B cell (primary cell): ENCODE measurements around the gene CCDC124. TPM values are rescaled to one million over a fixed set of nuclear protein-coding genes. Genes with fewer than 3 reads are reported as not detected.

Source experiments
- ATAC-seq: fragments of 200-7000 bp; cut with Tn5 transposase; one replicate; pipeline ENCODE4 v1.10.0; 2021; ENCODE audit warnings: low read depth, mild to moderate bottlenecking, moderate number of reproducible peaks, moderate library complexity
- CTCF ChIA-PET: fragments of 350-600 bp; sonication (Branson Sonifier 250); formaldehyde crosslinking; loops from one replicate; lab custom pipeline; 2021; ENCODE audit warnings: antibody characterized with exemption, inconsistent platforms; lab: Charles Lee
- POLR2A ChIA-PET: fragments of 350-600 bp; sonication (Branson Sonifier 250); formaldehyde crosslinking; loops from one replicate; lab custom pipeline; 2021; ENCODE audit warnings: antibody characterized with exemption; lab: Charles Lee
- DNase-seq: peaks from one replicate; pipeline ENCODE4 v3.0.0; 2013
- H2AFZ ChIP-seq: 2 replicates; pipeline ENCODE4 v1.6.1; 2012; ENCODE audit warnings: mild to moderate bottlenecking, low read depth, low read length; ENCODE audit not compliant: insufficient read depth, poor library complexity, severe bottlenecking
- H3K27ac ChIP-seq, 2 donors: 1 replicate in 1 of 2; 2 replicates in 1 of 2; pipeline ENCODE4 v1.5.1; 2012 to 2013; ENCODE audit warnings: low read length in 2 of 2, mild to moderate bottlenecking in 2 of 2, moderate library complexity in 1 of 2
- H3K27me3 ChIP-seq, 4 experiments: fragments of 200-600 bp in 1 of 4; sonication (generic) in 1 of 4; replicated peaks in 1 of 4; 1 replicate in 2 of 4; 2 replicates in 2 of 4; pipeline versions ENCODE4 v1.6.1 to v1.7.0; 2013 to 2016; ENCODE audit warnings: low read length in 3 of 4, mild to moderate bottlenecking in 2 of 4, mixed read lengths in 1 of 4, moderate library complexity in 1 of 4; ENCODE audit not compliant: insufficient read depth in 4 of 4, control insufficient read depth in 3 of 4; ENCODE audit errors: control extremely low read depth in 1 of 4
- H3K36me3 ChIP-seq, 2 experiments: replicated peaks in 1 of 2; 1 replicate in 1 of 2; 2 replicates in 1 of 2; pipeline versions ENCODE4 v1.6.1 to v1.7.1; 2013; ENCODE audit warnings: low read length in 1 of 2; ENCODE audit not compliant: insufficient read depth in 2 of 2, control insufficient read depth in 1 of 2; ENCODE audit errors: control extremely low read depth in 1 of 2, extremely low read depth in 1 of 2
- H3K4me1 ChIP-seq, 2 donors: fragments of 200-600 bp in 1 of 2; sonication (generic) in 1 of 2; 1 replicate in 1 of 2; 2 replicates in 1 of 2; pipeline versions ENCODE4 v1.5.1 to v1.6.1; 2013 to 2017; ENCODE audit warnings: low read length in 2 of 2; ENCODE audit not compliant: control insufficient read depth in 2 of 2, insufficient read depth in 2 of 2
- H3K4me2 ChIP-seq: replicated peaks from 2 replicates; pipeline ENCODE3; 2012; ENCODE audit warnings: mild to moderate bottlenecking, low read depth, low read length; ENCODE audit not compliant: poor library complexity, severe bottlenecking
- H3K4me3 ChIP-seq, 5 experiments: fragments of 200-600 bp in 1 of 5; sonication (generic) in 1 of 5; 1 replicate in 3 of 5; 2 replicates in 2 of 5; pipeline versions ENCODE4 v1.5.1 to v1.7.0; 2011 to 2016; ENCODE audit warnings: low read length in 4 of 5, mild to moderate bottlenecking in 4 of 5, low read depth in 2 of 5, control low read depth in 1 of 5, moderate library complexity in 1 of 5; ENCODE audit not compliant: insufficient read depth in 1 of 5; ENCODE audit errors: control extremely low read depth in 1 of 5, extremely low read depth in 1 of 5
- H3K79me2 ChIP-seq: fragments of 200-600 bp; sonication (generic); one replicate; pipeline ENCODE4 v1.6.0; 2016; ENCODE audit warnings: low read length; ENCODE audit not compliant: control insufficient read depth, insufficient read depth
- H3K9ac ChIP-seq: fragments of 200-600 bp; sonication (generic); 2 replicates; pipeline ENCODE4 v1.6.1; 2017; ENCODE audit warnings: mild to moderate bottlenecking, low read length, moderate library complexity
- H3K9me3 ChIP-seq, 3 donors: one replicate each; pipeline versions ENCODE4 v1.6.1 to v1.7.1; 2013; ENCODE audit warnings: low read length in 2 of 3; ENCODE audit not compliant: control insufficient read depth in 2 of 3, insufficient read depth in 1 of 3; ENCODE audit errors: control extremely low read depth in 1 of 3
- H4K20me1 ChIP-seq: 2 replicates; pipeline ENCODE4 v1.6.0; 2012; ENCODE audit warnings: mild to moderate bottlenecking, low read length; ENCODE audit not compliant: insufficient read depth, control insufficient read depth, poor library complexity, severe bottlenecking
- H3K27ac Mint-ChIP-seq: one replicate; pipeline ENCODE4 v1.8.0; 2021; ENCODE audit warnings: mixed read lengths
- H3K27me3 Mint-ChIP-seq: one replicate; pipeline ENCODE4 v1.8.0; 2021; ENCODE audit warnings: mixed read lengths
- H3K4me1 Mint-ChIP-seq: one replicate; pipeline ENCODE4 v1.8.0; 2021; ENCODE audit warnings: mixed read lengths
- H3K4me3 Mint-ChIP-seq: one replicate; pipeline ENCODE4 v1.8.0; 2021; ENCODE audit warnings: mixed read lengths
- H3K9me3 Mint-ChIP-seq: one replicate; pipeline ENCODE4 v1.8.0; 2022; ENCODE audit warnings: mixed read lengths; ENCODE audit not compliant: insufficient read depth
- EZH2 ChIP-seq: IDR thresholded peaks from 2 replicates; pipeline ENCODE4 v1.6.1; 2012; ENCODE audit warnings: borderline replicate concordance, low read depth, mild to moderate bottlenecking, moderate library complexity, low read length; ENCODE audit not compliant: insufficient read depth, poor library complexity, severe bottlenecking
- WGBS: methylation state at CpG from one replicate; pipeline ENCODE4 v1.1.5; 2013; ENCODE audit warnings: missing lambda C conversion rate; ENCODE audit not compliant: insufficient coverage; 5-methylcytosine and 5-hydroxymethylcytosine counted together
- intact Hi-C: fragments of 100-400 bp; cut with micrococcal nuclease; formaldehyde crosslinking; loops from one replicate; pipeline ENCODE4 v1.10.0; 2022
- polyA plus RNA-seq: library from polyadenylated mRNA; depleted of rRNA; stranded (reverse); fragments of >200 nt; gene quantifications from 2 replicates; pipeline ENCODE4 v1.2.3, GENCODE V29; 2012
- total RNA-seq, 2 donors: library from RNA; stranded (reverse); fragments of 120-200 nt in 1 of 2; gene quantifications; 1 replicate in 1 of 2; 2 replicates in 1 of 2; pipeline versions ENCODE4 v1.2.3 to v1.2.4, GENCODE V29; 2013 to 2022
- TF ChIP-seq, protein P1 (sequence below): fragments of 200-600 bp; IDR thresholded peaks from one replicate; pipeline ENCODE4 v1.8.0; 2022; ENCODE audit warnings: antibody characterized with exemption, mild to moderate bottlenecking

The CCDC124 gene
- total and polyA plus RNA-seq, 2 donors (not counting 1 experiment from before 2014, with no cell fraction given) = 25.0 to 57.8 TPM

DNA sequence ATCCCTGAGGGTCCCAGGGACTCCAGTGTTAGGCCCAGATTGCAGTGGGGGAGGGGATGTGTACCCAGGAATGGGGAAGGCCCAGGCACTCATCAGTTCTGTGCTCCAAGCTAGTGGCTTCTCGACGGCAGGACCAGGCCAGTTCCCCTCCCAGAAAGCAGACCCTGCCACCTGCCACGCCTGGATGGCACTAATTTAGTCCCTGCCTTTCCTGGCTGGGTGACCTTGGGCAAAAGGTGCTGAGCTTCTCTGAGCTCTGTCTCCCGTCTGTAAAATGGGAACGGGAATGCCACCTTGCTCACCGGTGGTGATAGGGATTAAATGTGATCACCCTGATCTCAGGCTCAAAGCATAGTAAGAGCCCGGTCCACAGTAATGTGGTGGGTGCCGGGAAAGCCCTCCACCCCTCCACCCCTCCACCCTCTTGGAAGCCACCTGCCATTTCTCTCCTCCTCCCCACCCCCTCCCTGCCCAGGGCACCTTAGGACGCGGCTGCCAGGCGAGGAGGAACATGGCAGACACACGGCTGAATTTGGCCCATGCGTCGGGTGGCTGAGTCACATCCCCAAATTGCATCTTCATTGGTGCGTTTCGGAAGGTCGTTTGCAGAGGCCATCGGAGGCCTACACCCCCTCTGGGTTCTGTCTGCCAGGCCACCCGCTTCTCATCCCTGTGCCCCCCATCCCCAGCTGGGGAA lies 36.4 kb downstream of the CCDC124 start:
- no peak overlapping the region for H3K27ac ChIP-seq
- CTCF ChIA-PET = interaction anchor here (0.5 to 1.1 kb wide), 3 partner anchors 23 to 259 kb away, joined by 3 read pairs; partner anchors contain the start of gene CCDC124
- H3K4me3 ChIP-seq = no peak overlapping the region
- H3K27ac Mint-ChIP-seq = no peak overlapping the region
- peaks cover 32% of the 10 kb centered on the region for H3K27me3 Mint-ChIP-seq
- H3K36me3 ChIP-seq = no peaks in the 10 kb centered on the region
- peaks cover 0 to 38% (median 11%) of the 10 kb centered on the region in 4 experiments for H3K27me3 ChIP-seq
- ATAC-seq = no peak
- no peaks in the 10 kb centered on the region for H3K9me3 Mint-ChIP-seq
- no peaks in the 10 kb centered on the region for H4K20me1 ChIP-seq
- no peak for TF ChIP-seq EZH2
- TF ChIP-seq, protein P1, sequence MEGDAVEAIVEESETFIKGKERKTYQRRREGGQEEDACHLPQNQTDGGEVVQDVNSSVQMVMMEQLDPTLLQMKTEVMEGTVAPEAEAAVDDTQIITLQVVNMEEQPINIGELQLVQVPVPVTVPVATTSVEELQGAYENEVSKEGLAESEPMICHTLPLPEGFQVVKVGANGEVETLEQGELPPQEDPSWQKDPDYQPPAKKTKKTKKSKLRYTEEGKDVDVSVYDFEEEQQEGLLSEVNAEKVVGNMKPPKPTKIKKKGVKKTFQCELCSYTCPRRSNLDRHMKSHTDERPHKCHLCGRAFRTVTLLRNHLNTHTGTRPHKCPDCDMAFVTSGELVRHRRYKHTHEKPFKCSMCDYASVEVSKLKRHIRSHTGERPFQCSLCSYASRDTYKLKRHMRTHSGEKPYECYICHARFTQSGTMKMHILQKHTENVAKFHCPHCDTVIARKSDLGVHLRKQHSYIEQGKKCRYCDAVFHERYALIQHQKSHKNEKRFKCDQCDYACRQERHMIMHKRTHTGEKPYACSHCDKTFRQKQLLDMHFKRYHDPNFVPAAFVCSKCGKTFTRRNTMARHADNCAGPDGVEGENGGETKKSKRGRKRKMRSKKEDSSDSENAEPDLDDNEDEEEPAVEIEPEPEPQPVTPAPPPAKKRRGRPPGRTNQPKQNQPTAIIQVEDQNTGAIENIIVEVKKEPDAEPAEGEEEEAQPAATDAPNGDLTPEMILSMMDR = no peak
- H3K4me3 Mint-ChIP-seq = no peak overlapping the region
- no peak overlapping the region for H2AFZ ChIP-seq
- no peak overlapping the region for H3K9ac ChIP-seq
- H3K9me3 ChIP-seq = peaks cover 0 to 6% (median 0%) of the 10 kb centered on the region in 3 donors
- peaks cover 4 to 10% of the 10 kb centered on the region in 2 donors for H3K4me1 ChIP-seq
- intact Hi-C loops = no loop called here
- POLR2A ChIA-PET = no interaction called here
- H3K4me2 ChIP-seq = no peak overlapping the region
- H3K79me2 ChIP-seq = no peaks in the 10 kb centered on the region
- 92% methylated on average over 11 of the region's 19 CpGs for WGBS
- DNase-seq = no peak
- H3K4me1 Mint-ChIP-seq = peaks cover 8% of the 10 kb centered on the region

DNA sequence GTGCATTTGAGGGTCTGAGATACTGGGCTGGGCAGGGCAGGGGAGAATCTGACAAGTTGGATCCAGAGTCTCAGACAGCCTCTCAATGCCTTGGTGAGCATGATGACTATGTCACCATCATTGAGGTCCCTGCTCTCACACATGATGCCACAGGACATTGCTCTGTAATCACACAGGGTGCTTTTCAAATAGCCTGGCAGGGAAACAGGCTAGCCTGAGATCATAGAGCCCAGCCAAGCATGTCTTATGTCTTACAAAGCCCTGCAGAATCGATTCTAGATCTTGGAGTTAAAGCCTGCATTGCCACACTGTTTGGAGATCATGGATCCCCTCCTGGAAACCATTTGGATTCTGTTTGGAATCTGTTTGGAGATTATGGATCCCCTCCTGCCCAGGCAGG lies 39.4 kb downstream of the CCDC124 start:
- POLR2A ChIA-PET = no interaction called here
- no peak overlapping the region for H3K4me3 Mint-ChIP-seq
- WGBS = 63% methylated on average over 1 of the region's 1 CpG
- TF ChIP-seq, protein P1 = no peak
- no peak for TF ChIP-seq EZH2
- Histone ChIP-seq H3K4me3 (no peak overlapping the region), H3K9ac (no peak overlapping the region), H3K4me1 (peaks cover 3 to 4% of the 10 kb centered on the region in 2 donors), H3K4me2 (no peak overlapping the region), H2AFZ (no peak overlapping the region), H3K27me3 (peaks cover 0 to 14% (median 4%) of the 10 kb centered on the region in 4 experiments), H3K9me3 (no peaks in the 10 kb centered on the region), H3K36me3 (no peaks in the 10 kb centered on the region), H3K79me2 (no peaks in the 10 kb centered on the region), H4K20me1 (no peaks in the 10 kb centered on the region), H3K27ac (no peak overlapping the region)
- peaks cover 8% of the 10 kb centered on the region for H3K27me3 Mint-ChIP-seq
- H3K4me1 Mint-ChIP-seq = peaks cover 2% of the 10 kb centered on the region
- H3K27ac Mint-ChIP-seq = no peak overlapping the region
- DNase-seq = no peak
- H3K9me3 Mint-ChIP-seq = no peaks in the 10 kb centered on the region
- CTCF ChIA-PET = no interaction called here
- intact Hi-C loops = no loop called here
- ATAC-seq = no peak
